Brain pericyte (primary cell): ENCODE results near the gene CLCF1.

ENCODE experiments used
- DNase-seq: peaks from one replicate; pipeline ENCODE4 v3.0.0-alpha.2; 2012; ENCODE audit warnings: low read depth, low spot score

Gene CLCF1

DNA sequence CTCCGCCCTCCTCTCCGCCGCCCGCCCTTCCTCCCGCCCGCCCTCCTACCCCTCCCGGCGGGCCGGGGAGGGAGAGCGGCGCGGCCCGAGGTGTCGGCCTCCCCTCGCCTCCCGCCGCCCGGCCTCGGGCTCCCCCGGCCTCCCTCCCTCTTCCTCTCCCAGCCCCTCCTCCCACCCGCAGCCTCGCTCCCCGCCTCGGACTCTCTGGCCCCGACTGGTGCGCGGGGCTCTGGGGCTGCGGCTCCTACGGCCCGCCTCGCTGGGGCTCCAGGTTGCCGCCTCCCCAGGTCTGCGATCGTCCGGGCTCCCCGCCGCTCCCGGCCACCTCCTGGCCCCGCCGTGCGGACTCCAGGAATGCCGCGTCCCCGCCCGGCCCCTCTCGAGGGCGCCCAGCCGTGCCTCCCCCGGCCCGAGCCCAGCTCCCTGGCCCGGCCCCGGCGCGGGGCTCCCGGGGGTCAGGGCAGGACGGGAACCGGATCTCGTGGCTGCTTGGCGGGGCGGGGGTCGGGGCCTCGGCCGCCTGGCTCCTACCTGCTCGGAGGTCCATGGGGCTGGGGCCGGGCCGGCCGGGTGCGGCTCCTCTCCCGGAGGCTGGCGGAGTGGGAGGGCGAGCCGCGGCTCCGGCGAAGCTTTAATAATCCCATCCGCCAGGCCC, at the start of gene CLCF1:
TSS of gene CLCF1 (minus strand) at position 606 of the 655 bp plus-strand sequence. CDS start at position 547, 59 bp downstream.
- no peak for DNase-seq

DNA sequence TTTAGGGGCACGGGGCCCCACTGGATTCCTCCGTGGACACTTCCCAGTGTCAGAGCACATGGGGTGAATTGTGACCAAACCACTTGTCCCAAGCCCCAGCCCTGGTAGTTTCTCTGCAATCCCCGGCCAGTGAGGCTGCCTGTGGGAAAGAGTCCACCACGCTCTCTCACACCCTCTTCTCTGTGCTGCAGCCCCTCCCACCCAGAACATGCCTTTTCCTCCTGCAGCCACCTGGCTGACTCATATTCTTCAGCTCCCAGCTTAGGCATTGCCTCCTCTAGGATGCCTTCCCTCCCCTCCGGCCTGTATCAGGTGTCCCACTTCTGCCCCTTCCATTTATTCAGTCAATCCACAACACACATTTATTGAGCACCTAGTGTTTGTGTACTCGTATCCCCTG, 49.5 kb upstream of the CLCF1 start:
- no peak for DNase-seq

DNA sequence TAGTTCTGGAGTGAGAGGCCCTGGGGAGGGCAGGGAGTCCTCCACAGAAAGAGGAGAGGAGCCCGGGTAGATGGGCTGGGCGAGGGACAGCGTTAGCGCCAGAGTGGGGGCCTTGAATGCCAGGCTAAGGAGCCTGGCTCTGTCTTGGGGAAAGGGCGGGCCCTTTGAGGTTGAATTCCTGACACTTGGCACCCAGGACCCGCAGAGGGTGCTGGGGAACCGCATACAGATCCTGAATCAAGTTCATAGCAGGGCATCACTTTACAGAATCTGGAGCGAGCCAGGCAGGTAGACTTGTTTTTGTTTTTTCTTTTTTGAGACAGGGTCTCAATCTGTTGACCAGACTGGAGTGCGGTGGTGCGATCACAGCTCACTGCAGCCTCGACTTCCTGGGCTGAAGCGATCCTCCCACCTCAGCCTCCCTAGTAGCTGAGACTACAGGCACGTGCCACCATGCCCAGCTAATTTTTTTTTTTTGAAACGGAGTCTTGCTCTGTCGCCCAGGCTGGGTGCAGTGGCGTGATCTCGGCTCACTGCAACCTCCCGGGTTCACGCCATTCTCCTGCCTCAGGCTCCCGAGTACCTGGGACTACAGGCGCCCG, 48.1 kb upstream of the CLCF1 start:
- DNase-seq = no peak

DNA sequence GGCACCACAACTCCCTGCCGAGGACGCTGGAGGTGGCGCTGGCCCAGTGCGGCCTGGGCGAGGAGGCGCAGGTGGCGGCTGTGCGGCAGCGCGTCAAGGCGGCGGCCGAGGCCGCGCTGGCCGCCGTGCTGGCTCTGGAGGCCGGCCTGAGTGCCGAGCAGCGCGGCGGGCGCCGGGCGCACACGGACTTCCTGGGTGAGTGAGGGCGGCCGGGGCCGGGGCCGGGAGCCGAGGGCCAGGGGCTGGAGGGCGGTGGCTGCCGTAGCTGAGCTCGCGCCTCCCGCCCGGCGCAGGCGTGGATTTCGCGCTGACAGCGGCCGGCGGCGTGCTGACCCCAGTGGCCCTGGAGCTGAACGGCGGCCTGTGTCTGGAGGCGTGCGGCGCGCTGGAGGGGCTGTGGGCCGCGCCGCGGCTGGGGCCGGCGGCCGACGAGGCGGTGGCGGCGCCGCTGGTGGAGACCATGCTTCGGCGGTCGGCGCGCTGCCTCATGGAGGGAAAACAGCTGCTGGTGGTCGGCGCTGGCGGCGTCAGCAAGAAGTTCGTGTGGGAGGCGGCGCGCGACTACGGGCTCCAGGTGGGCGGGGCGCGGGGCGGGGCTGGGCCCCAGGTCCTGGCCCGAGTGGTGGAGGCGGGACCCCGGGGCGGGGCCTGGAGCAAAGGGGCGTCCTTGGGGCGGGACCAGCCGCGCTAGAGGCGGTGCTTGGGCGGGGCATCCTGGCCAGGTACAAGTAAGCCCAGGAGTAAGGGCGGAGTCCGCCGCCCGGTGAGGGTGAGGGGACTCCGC, 47.4 kb upstream of the CLCF1 start:
- DNase-seq = peak; percentile 51

DNA sequence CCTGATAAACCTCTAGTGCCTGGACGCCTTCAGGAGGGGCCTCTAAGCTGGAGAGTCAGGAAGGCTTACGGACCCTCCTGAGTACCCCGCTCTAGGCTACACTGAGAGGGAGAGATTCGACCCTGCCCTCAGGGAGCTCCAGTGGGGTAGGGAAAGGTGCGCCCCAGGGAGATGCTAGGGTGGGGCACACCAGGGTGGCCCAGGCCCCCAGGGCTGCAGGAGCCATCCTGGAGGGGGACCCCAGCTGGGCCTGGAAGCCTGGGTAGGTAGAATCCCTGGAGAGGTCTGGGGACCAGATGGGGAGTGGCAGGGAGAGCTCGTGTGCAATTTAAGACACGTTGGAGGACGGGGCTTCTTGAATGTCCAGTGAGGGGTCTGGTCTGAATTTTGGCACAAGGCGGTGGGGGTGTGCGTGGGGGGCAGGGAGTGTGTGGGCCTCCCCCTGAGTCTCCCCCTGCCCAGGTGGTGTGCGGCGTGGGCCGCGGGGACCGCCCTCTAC, 46.8 kb upstream of the CLCF1 start:
- DNase-seq = no peak

DNA sequence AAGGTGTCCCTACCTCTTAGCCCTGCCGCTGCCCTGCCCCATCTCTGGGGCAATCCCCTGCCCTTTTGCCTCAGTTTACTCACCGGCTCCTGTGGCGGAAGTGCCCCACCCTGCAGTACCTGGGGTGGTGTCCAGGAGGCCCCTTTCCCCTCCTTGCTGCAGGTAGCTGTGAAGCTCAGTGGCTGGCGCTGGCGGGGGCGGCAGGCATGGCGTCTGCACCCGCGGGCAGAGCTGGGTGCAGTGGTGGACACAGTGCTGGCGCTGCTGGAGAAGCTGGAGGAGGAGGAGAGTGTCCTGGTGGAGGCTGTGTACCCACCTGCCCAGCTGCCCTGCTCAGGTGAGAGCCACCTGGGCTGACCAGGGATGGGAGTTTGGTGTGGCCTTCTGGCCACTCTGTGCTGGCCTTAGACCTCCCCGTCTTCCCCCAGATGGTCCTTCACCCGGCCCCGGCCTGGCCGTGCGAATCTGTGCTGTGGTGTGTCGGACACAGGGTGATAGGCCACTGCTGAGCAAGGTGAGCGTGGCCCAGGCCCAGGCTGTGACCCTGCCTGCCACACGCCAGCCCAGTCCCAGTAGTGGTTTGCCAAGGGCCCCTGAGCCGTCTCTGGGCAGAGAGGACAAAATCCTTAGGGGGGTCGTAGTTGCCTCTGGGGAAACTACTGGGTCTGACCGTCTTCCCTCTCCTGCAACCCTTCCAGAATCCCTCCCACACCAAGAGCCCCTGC, 46.1 kb upstream of the CLCF1 start:
- no peak for DNase-seq

DNA sequence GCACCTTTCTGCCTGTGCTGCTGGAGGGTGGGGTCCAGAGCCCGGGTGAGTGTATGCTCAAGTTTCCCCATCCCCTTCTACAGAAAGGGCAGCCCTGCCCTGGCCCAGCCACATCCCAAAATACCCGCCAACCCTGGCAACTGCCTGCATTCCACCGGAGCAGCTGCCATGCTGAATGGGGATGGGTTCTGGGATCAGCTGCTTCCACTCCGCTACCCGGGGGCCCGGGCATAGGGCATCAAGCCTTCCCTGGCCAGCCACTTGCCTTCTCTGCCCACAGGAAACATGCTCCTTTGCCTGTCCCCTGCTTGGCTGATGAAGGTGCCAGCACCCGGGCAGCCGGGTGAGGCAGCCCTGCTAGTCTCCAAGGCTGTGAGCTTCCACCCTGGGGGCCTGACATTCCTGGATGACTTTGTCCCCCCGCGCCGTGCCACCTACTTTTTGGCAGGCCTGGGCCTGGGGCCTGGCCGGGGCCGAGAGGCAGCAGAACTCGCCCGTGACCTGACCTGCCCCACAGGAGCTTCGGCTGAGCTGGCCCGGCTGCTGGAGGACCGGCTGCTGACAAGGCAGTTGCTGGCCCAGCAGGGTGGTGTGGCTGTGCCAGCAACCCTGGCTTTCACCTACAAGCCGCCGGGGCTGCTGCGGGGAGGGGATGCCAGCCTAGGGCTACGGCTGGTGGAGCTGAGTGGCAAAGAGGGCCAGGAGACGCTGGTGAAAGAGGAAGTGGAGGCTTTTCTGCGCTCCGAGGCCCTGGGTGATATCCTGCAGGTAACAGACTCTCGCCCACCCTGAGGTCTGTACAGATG, 45.3 kb upstream of the CLCF1 start:
- DNase-seq = no peak

DNA sequence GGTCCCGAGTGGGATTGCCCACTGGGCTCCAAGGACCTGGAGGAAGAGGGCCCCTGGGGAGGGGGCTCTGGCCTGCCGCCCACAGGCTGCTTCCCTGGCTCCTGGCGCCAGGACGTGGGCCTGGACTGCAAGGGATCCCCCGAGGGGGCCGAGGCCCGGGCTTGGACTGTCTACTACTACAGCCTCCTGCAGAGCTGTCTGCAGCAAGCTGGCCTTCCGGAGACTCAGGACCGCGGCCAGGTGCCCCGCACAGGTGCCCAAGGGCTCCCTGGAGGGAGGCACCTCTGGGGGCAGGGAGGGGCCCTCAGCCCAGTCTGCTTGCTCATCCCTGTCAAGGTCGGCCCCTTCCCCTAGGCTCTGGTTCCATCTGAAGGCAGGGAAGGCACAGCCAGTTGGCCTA, 44.0 kb upstream of the CLCF1 start:
- DNase-seq = no peak

DNA sequence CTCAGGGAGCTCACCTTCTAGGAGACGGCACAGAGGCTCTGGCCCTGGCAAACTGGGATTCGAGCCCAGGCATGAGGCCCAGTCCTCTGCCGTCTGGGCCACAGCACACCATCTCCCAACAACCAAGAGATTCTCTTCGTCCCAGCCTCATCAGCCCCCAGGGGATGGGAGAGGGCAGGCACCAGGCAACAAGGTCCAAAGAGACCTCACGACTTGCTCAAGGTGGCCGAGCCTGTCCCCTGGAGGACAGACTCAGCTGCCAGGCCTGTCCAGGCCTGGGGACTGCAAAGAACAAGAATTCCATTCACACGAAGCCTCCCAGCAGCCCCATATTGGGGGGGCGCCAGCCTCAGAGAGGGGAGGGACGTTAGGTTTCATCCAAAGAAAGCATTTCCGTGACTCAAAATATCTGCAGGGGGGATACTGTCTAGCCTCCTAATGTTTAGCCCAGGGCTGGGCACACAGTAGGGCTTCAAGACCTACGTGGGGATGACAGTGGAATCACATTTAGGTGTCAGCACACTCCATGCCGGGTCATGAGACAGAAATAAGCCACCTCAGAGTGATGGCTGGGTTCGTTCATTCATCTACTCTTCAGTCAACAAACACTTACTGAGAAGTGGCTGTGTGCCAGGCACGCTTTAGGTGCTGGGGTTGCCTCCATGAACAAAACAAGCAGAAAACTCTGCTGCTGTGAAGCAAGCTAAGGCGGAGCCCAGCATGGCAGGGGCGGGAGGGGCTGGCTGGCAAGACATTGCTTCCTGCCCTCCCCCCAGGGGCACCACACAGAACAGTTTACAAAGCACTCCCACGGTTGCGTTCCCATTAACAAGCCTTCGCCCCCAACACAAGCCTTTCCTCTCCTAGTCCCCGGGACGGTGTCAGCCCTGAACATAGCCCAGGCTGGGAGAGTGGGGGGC, 43.3 kb upstream of the CLCF1 start:
- DNase-seq = no peak

DNA sequence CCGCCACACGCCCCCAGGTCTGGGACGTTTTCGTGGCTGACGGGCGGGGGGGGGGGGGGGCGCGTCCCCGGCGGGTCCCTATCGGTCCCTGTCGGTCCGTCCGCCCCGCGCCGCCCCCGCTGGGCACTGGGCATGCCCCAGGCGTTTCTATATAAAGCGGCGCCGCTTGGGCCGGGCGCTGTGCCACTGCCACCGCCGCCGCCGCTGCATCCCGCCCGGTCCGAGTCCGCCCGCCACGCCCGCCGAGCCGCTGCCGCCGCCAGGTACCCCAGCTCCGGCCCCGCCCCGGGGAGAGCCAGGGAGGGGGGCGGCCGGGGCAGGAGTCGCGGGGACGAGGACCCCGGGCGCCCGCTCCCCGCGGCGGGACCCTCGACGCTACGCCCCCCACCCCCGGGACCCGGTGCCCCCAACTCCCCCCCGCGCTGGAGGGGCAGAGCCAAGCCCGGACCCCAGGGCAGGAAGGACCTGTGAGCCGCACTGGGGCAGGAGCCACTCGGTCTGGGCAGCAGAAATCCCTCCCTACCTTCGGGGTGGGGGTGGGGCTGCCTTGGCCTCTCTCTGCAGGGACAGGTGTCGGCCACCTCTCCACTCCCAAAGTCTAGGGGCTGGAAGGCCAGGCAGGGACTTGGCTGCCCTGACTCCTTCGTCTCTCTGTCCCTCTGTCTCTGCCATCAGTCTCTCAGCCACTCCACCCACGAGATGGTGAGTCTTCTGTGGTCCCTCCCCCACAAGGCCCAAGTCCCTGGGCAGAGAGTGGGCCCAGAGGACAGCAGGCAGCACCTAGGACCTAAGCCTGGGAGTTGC, 42.3 kb upstream of the CLCF1 start, which contains the start of gene CARNS1:
TSS of gene CARNS1 (plus strand) at position 178 of the 804 bp plus-strand sequence. CDS start at position 700, 522 bp downstream.
- DNase-seq = no peak

DNA sequence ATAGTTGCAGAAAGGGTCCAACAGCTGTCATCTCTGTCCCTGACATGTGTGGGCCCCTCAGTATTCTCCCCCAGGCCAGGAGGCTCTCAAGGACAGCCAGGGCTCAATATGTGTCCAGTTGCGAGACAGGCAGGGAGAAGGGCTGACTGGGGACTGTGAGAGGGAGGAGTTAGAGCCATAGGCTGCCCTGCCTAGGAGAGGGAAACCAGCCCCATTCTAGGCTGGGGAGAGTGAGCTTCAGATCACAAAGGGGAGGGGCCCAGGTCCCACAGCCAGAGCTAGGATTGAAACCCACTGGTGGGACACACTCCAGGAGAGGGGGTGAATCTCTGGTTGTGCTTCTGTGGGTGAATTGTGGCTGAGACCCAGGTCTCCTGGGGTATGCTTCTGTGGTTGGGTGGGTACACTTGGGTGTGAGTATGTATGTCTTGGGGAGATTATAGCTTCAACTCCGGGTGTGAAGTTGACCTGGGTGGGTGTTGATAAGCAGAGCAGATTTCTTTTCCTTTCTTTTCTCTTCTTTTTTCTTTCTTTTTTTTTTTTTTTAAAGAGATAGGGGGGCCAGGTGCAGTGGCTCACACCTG, 40.0 kb upstream of the CLCF1 start:
- DNase-seq = no peak

DNA sequence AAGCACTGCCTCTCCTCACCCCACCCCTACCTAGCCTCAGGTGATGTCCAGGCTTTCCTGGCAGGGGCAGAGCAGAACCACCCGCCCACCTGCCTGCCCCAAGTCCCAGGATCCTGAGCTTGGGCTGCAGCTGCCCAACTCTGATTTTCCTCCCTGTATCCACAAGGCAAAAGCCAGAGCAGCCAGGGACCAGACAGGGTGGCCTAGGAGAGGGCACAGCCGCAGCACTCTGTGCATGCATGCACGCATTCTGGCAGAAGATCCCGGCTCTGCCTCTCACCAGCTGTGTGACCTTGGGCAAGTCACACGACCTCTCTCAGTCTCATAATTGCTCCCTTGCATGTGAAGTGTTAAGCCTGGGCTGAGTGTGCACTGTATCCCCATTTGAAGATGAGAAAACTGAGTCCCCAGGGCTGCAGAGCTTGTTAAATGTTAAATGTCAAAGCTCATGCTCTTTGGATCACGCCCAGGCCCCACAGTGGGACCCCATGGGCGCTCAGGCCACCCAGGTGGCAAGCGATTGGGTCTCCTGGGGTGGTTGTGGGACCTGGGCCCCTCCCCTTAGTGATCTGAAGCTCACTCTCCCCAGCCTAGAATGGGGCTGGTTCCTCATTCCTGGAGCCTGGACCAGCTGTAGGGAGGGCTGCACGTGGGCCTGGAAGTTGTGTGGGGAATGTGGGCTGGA, 39.2 kb upstream of the CLCF1 start:
- DNase-seq = no peak

DNA sequence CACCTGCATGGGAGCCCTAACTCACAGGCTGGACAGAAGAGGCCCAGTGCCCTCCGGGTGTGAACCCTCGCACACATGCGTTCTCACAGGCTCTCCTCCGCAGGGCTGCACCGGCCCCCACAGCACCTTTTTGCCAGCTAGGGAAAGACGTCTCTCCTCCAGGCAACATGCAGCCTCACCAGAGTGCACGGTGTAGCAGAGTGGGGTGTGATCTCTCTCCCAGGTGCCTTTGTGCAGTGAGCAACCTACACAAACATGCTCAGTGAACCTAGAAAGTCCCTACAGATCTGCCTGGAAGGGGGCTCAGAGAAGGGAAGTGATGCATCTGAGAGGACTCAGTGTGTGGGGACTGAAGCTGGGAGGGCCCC, 38.4 kb upstream of the CLCF1 start:
- no peak for DNase-seq

DNA sequence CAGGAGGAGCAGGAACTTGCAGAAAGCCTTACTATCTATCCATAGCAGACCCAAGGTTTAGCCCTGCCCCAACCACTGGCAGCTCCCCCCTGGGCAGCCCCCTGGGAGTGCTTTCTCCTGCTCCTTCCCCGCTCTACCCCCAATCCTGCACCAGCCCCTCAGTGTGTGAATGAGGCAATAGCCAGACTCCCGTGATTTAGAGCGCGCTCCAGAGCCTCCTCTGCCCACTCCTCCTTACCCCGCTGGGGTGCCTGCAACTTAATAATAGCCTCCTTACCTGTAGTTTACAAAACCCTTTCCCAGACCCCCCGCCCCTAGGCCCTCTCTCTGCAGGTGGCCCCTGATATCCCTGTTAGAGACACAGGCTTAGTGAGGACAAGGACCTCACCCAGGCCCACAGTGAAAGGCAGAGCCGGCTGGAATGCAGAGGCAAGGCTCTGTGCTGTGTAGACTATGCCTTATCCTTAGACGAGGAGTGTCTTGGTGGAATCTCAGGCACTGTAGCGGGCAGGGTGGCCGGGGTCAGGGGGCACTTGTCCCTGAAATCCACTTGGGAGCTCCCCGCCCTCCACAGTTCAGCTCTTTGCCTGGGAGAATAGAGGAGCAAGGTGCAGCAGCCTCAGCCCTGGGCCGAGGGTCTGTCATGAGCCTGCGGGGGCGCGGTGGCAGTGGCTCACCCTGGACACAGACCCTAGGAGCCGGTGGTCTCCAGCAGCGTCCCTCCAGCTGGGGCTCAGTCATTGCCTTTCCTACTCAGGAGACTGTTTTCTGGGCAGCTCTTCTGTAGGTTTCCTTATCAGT, 37.8 kb upstream of the CLCF1 start:
- no peak for DNase-seq

DNA sequence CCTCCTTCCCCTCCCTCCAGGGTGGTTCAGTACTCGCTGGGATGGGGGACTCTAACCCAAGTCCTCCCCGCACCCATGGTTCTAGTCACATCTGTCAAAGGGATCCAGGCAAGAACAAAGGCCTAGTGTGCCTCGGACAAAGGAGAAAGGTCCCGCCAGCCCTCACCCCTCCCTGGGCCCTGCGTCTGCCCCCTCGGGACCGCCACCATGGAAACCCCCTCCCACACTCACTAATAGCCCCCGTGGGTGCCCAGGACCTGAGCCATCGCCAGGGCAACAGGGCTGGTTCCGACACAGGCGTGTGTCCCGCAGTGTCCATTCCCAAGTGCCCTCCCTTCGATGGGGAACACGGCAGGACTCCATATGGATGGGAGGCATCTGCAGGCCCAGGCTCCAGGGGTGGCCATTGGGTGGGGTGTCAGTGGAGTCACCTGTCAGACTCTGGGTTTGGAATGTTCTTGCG, 37.0 kb upstream of the CLCF1 start:
- DNase-seq = no peak

DNA sequence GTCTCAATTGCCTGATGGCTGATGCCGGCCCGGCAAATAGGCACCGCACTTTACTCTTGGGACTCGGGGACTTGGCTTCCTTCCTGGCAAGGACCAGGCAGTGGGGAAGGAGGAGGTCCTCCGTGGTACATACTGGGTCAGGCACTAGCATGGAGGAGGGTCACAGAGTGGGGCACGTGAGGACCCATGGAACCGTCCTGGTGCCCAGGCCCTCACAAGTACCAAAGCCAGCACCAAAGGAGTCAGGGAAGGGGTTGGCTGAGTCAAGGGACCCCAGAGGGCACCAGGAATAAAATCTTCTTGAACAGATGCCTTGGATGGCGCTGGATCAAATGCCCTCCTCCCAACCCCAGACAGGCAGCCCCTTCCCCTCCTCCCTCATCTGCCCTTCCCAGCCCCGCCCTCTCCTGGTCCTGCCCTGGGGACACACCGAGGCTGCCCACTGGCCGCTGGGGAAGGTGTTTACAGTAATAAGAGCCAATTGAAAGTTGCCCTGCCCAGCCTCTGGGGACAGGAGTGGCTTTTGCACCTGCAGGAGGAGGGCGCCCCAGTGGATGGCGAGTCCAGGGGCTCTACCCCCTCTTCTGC, 36.5 kb upstream of the CLCF1 start:
- no peak for DNase-seq

DNA sequence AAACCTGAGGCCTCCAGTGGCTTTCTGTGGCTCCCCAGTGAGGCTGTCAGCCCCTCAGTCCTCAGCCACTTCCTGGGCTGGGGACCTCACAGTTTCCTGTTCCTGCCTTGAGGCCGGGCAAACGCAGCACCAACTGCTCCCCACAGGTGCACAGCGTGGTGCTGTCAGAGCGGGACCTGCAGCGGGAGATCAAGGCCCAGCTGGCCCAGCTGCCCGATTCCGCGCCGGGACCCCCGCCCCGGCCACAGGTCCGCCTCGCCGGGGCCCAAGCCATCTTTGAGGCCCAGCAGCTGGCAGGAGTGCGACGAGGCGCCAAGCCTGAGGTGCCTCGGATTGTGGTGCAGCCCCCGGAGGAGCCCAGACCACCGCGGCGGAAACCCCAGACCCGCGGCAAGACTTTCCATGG, 35.9 kb upstream of the CLCF1 start:
- DNase-seq = no peak
